GM12865 (cell line): Measurements from ENCODE around the gene HOXC6.

Experiments
- DNase-seq: peaks from one replicate; pipeline ENCODE4 v3.0.0; 2010; ENCODE audit warnings: low read depth
- H3K4me3 ChIP-seq: 2 replicates; pipeline ENCODE4 v1.5.1; 2011; ENCODE audit warnings: mild to moderate bottlenecking, low read depth, low read length, control low read depth
- TF ChIP-seq, protein P1 (sequence below): IDR thresholded peaks from 2 replicates; pipeline ENCODE4 v1.5.1; 2011; ENCODE audit warnings: low read length, control low read depth, low read depth, inconsistent platforms; ENCODE audit not compliant: insufficient read depth; ENCODE audit errors: missing control alignments

Gene HOXC6

DNA sequence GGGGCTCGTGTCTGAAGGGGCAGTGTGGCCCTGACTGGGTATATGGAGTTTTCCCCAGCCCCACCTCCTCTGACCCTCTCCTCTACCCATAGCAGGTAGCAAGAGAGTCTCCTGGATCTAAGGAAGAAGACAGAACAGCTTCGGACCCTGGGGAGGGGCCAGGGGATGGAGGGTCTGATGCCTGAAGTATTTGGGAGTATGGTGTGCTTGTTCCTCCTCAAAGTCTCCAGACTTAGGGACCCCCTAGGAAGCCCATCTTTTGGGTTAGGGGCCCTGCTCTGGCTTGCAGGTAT is 20.0 kb upstream of the HOXC6 start:
- no peak for DNase-seq
- no peak overlapping the region for H3K4me3 ChIP-seq
- TF ChIP-seq, protein P1, sequence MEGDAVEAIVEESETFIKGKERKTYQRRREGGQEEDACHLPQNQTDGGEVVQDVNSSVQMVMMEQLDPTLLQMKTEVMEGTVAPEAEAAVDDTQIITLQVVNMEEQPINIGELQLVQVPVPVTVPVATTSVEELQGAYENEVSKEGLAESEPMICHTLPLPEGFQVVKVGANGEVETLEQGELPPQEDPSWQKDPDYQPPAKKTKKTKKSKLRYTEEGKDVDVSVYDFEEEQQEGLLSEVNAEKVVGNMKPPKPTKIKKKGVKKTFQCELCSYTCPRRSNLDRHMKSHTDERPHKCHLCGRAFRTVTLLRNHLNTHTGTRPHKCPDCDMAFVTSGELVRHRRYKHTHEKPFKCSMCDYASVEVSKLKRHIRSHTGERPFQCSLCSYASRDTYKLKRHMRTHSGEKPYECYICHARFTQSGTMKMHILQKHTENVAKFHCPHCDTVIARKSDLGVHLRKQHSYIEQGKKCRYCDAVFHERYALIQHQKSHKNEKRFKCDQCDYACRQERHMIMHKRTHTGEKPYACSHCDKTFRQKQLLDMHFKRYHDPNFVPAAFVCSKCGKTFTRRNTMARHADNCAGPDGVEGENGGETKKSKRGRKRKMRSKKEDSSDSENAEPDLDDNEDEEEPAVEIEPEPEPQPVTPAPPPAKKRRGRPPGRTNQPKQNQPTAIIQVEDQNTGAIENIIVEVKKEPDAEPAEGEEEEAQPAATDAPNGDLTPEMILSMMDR: no peak

DNA sequence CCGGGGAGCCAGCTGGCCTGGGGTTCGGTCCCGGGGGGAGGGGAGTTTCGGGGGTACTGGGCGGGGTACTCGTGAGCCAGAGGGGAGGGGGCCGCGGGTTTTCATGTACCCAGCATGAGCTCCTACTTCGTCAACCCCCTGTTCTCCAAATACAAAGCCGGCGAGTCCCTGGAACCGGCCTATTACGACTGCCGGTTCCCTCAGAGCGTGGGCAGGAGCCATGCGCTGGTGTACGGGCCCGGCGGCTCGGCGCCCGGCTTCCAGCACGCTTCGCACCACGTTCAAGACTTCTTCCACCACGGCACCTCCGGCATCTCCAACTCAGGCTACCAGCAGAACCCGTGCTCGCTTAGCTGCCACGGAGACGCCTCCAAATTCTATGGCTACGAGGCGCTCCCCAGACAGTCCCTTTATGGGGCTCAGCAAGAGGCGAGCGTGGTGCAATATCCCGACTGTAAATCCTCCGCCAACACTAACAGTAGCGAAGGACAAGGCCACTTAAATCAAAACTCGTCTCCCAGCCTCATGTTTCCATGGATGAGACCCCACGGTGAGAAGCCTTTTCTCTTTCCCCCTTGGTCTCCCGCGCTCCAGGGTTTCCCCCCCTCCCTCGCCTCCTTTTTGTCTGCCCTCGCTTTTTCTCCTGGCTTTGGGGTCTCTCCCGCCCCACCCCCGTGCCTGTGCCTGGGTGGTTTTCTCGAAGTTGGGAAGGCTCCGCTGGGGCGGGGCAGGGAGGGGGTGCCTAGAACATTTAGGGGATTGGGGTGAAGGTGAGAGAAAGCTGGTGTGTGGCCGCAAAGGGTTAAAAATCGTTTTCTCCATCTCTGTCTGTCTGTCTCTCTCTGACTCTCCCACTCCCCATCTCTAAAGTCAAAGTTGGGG is 18.8 kb upstream of the HOXC6 start:
- no peak for DNase-seq

DNA sequence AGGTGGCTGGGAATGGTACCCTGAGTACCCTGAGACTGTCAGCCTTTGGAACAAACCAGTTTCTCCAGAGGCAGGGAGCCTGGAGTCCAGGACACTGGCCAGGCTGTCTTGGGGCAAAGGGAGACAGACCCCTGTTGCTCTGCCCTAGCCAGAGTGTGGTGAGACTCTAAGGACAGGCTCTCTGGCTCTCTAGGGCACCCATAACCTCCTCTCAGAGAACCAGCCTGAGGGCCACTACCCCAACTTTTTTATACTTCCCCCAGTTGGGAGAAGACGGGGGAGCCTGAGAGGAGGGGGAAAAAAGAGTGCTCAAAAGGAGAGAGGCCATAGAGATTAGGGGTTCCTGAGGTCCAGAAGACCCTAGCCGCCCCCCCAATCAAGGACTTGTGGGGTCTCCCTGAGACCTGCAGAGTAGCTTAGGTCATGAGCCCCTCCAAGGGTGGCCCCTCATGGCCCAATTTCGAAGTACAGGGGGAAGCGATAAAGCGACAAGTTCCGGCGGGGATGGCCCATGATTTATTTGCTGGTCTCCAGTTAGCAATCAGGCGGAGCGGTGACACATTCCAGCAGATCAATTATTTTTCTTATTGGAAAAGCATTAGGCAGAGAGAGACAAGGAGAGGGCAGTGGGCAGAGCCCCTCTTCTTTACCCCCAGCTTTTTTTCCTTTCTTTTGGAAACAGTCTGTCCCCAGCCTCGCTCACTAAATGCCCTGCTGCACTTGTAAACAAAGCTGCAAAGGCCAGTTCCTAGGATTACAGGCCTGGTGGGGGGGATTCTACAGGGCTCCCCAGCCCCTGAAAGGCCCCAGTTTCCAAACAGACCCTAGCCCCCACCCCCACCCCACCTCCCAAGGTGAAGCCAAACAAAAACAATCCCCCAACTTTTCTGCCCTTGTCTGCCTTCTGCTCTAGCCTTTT is 17.9 kb upstream of the HOXC6 start:
- no peak overlapping the region for H3K4me3 ChIP-seq
- TF ChIP-seq, protein P1: no peak
- DNase-seq: no peak

More for the DNA sequence above, 18.8 kb upstream of the HOXC6 start:
- H3K4me3 ChIP-seq: no peak overlapping the region
- TF ChIP-seq, protein P1: no peak

DNA sequence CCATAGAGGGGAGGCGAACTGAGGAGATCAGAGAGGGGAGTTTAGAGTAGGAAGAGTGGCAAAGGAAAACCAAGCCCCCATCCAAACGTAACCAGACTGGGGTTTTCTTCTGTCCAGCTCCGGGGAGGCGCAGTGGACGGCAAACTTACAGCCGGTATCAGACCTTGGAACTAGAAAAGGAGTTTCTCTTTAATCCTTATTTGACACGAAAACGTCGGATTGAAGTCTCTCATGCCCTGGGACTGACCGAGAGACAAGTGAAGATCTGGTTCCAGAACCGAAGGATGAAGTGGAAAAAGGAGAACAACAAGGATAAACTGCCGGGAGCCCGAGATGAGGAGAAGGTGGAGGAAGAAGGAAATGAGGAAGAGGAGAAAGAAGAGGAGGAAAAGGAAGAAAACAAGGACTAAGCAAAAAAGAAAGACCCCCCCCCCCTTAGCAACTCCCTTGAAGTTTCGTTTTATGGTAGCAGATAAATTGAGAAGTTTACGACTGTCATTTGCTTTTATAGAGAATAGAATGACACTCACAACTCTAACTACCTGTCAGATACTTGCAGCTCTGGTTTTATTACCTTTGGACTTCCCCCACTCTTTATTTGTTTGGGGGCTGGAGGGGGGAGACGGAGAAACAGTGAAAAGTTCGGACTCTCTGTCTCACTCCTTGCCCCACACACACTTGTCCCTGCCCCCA is 17.1 kb upstream of the HOXC6 start:
- no peak for DNase-seq
- TF ChIP-seq, protein P1: no peak
- no peak overlapping the region for H3K4me3 ChIP-seq

DNA sequence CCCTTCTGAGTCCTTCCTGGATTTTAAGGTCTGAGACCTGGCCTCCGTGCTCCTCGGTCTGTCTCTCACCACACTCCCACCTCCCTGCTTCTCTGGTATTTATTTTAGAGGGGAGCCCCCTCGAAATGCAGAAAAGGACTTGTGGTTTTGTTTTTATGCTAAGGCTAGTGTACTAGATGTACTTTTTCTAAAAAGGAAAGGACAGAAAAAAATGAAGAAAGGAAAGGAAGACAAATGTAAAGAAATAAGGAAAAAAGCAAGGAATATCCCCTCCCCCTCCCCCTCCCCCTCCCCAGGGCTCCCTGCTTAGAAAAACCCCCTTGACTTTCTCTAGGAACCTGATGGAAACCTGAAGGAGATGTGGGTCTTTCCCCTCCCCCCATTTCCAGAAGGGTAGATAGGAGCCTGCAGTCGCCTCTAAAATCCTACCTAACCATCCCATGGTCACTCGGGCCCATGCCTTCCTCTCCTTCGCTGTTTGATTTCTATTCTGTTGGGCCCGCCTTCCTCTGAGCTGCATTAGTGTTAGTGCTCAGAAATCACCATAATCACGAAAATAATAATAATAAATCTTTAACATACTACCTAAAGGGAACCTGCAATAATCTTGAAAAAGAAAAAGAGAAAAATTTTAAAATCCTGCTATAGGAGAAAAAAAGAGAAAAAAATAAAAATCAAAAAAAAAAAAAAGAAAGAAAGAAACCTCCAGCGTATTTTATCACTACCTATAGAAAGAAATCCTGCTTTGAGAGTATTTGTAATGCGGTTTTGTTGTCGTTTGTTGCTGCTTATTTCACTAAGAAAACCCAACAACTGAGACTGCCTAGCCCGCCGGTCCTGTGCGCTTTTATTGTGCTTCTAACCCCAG is 16.3 kb upstream of the HOXC6 start:
- H3K4me3 ChIP-seq: no peak overlapping the region

More for the DNA sequence above, 16.3 kb upstream of the HOXC6 start:
- TF ChIP-seq, protein P1: no peak
- DNase-seq: no peak
